Peyer's patch (tissue), 4 donors: ENCODE data around the gene P2RX2.

Experiments used
- CTCF ChIP-seq, 6 experiments: fragments of 450-650 bp in 4 of 6; fragments of 200-600 bp in 2 of 6; sonication (generic) in 1 of 6; IDR thresholded peaks; one replicate each; pipeline ENCODE4 v1.5.1; 2017 to 2019; ENCODE audit warnings: antibody characterized with exemption in 6 of 6, mild to moderate bottlenecking in 3 of 6, moderate library complexity in 1 of 6
- POLR2A ChIP-seq, 2 donors: fragments of 450-650 bp; IDR thresholded peaks; one replicate each; pipeline ENCODE4 v1.5.1; 2017; ENCODE audit warnings: antibody characterized with exemption in 2 of 2, mild to moderate bottlenecking in 2 of 2, moderate library complexity in 2 of 2

GRCh38 chr12:132582058-132582420 lies 36.5 kb upstream of the P2RX2 start:
- no peak for TF ChIP-seq CTCF (IDR thresholded peaks at IDR 0.05)
- no peak for TF ChIP-seq POLR2A (IDR thresholded peaks at IDR 0.05)
